Lower leg skin (tissue), 4 donors: ENCODE data around the gene SPPL2A. TPM values are rescaled to one million over a fixed set of nuclear protein-coding genes. Genes with fewer than 3 reads are reported as not detected.

Source experiments
- DNase-seq, 2 donors: peaks; one replicate each; pipeline ENCODE4 v3.0.0-alpha.2; 2019; ENCODE audit warnings: low spot score in 2 of 2
- H3K4me3 ChIP-seq: fragments of 200-600 bp; sonication (generic); 2 replicates; pipeline ENCODE4 v1.5.1; 2017; ENCODE audit warnings: mild to moderate bottlenecking, low read depth; ENCODE audit not compliant: poor library complexity, severe bottlenecking
- POLR2A ChIP-seq, 2 donors: fragments of 450-650 bp; IDR thresholded peaks; one replicate each; pipeline ENCODE4 v1.6.1; 2016 to 2017; ENCODE audit warnings: antibody characterized with exemption in 2 of 2, mild to moderate bottlenecking in 1 of 2, moderate library complexity in 1 of 2
- WGBS, 2 donors: methylation state at CpG; one replicate each; pipeline ENCODE4 v1.1.5; 2018; 5-methylcytosine and 5-hydroxymethylcytosine counted together
- intact Hi-C: fragments of 100-400 bp; cut with DNase I; formaldehyde crosslinking; loops from one replicate; pipeline ENCODE4 v1.15.0; 2023; ENCODE audit warnings: low total_unique reads
- total RNA-seq, 4 donors: library from RNA; depleted of rRNA; stranded (reverse); fragments of >200 nt; gene quantifications; one replicate each; pipeline ENCODE4 v1.1.0, GENCODE V29; 2016
- TF ChIP-seq, protein P1 (sequence below), 3 donors: fragments of 450-650 bp; IDR thresholded peaks; one replicate each; pipeline ENCODE4 v1.5.1; 2016; ENCODE audit warnings: antibody characterized with exemption in 3 of 3, mild to moderate bottlenecking in 3 of 3, moderate library complexity in 2 of 3

Gene SPPL2A
- total RNA-seq, 4 donors from 2014 or later, result 116 to 404 (median 151) TPM

DNA sequence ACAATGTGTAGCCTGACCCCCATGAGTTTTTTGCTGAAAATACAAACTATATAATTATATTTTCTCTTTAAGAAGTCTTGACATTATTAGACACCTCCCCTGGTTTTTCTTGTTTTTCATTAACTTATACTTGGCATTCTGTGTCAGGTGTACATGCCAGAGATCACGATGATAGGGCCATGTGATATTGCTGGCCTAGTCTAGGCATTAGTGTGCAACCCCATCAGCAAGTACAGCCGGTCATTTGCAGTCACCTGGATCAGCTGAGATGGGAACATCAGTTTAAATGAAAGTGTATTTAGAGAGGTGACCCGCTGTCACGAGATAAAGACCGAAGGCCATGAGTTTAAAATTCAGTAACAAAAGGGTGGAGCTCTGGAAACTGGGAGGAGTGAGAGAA lies 12.6 kb upstream of the SPPL2A start:
- peak in 1 of 2 donors; percentile 34 for DNase-seq
- H3K4me3 ChIP-seq, result no peak overlapping the region
- intact Hi-C loops, result no loop called here
- WGBS, 2 donors, result 68 to 73% methylated on average over 5 of the region's 5 CpGs
- no peak for TF ChIP-seq POLR2A (IDR thresholded peaks at IDR 0.05)
- TF ChIP-seq, protein P1, sequence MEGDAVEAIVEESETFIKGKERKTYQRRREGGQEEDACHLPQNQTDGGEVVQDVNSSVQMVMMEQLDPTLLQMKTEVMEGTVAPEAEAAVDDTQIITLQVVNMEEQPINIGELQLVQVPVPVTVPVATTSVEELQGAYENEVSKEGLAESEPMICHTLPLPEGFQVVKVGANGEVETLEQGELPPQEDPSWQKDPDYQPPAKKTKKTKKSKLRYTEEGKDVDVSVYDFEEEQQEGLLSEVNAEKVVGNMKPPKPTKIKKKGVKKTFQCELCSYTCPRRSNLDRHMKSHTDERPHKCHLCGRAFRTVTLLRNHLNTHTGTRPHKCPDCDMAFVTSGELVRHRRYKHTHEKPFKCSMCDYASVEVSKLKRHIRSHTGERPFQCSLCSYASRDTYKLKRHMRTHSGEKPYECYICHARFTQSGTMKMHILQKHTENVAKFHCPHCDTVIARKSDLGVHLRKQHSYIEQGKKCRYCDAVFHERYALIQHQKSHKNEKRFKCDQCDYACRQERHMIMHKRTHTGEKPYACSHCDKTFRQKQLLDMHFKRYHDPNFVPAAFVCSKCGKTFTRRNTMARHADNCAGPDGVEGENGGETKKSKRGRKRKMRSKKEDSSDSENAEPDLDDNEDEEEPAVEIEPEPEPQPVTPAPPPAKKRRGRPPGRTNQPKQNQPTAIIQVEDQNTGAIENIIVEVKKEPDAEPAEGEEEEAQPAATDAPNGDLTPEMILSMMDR (IDR thresholded peaks at IDR 0.05), result no peak

DNA sequence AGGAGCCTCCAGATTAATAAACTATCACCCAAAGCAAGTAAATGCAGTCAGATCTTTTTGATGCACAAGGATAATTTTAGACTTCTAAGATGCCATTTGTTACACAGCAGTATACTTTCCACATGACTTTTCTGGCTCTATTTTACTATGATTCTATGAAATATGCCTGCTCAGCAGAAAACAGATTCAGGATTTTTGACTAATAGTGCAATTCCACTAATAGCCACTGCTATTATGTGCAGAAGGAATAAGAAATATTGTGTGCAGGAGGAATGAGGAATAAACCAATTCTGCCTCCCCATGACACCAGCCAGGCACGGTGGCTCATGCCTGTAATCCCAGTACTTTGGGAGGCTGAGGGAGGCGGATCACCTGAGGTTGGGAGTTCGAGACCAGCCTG lies 11.5 kb upstream of the SPPL2A start:
- H3K4me3 ChIP-seq, result no peak overlapping the region
- 88 to 94% methylated on average over 3 of the region's 3 CpGs for WGBS, 2 donors
- no peak for TF ChIP-seq POLR2A (IDR thresholded peaks at IDR 0.05)
- TF ChIP-seq, protein P1 (IDR thresholded peaks at IDR 0.05), result no peak
- intact Hi-C loops, result no loop called here
- peak in 1 of 2 donors; percentile 68 for DNase-seq

DNA sequence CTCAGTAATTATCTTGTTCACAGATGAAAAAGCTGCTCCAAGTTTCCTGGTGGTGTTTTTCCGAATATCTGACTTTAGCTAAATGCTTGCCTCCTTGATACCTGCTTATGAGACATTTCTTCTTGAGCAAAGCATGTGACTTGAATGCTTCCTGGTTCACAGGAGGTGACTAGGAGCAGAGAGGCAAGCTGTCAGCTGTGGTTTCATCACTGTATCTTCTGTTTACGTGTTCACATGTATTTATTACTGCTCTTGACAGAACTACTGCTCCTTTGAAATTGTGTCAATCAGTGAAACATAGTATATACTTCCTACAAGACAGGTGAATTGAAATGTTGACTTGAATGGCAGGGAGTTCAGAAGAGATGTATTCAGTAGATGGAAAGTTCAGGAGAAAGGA lies 8.9 kb upstream of the SPPL2A start:
- intact Hi-C loops, result no loop called here
- TF ChIP-seq, protein P1 (IDR thresholded peaks at IDR 0.05), result no peak
- no peak for TF ChIP-seq POLR2A (IDR thresholded peaks at IDR 0.05)
- WGBS, 2 donors, result 50 to 55% methylated on average over 2 of the region's 2 CpGs
- no peak overlapping the region for H3K4me3 ChIP-seq
- peak in 1 of 2 donors; percentile 7 for DNase-seq

DNA sequence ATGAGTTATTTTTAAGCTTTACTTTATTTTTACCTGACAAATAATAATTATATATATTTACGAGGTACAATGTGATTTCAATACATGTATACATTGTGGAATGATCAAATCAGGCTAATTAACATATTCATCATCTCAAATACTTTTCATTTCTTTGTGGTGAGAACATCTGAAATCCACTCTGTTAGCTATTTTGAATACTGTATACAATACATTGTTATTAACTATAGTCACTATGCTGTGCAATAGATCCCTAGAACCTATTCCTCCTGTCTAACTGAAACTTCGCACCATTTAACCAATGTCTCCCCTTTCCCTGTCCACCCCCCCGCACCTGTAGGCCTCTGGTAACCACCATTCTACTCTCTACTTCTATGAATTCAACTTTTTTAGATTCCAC lies 7.9 kb upstream of the SPPL2A start:
- 84 to 86% methylated on average over 3 of the region's 3 CpGs for WGBS, 2 donors
- peak in 1 of 2 donors; percentile 26 for DNase-seq
- TF ChIP-seq, protein P1 (IDR thresholded peaks at IDR 0.05), result no peak
- TF ChIP-seq POLR2A (IDR thresholded peaks at IDR 0.05), result no peak
- intact Hi-C loops, result no loop called here
- H3K4me3 ChIP-seq, result no peak overlapping the region

DNA sequence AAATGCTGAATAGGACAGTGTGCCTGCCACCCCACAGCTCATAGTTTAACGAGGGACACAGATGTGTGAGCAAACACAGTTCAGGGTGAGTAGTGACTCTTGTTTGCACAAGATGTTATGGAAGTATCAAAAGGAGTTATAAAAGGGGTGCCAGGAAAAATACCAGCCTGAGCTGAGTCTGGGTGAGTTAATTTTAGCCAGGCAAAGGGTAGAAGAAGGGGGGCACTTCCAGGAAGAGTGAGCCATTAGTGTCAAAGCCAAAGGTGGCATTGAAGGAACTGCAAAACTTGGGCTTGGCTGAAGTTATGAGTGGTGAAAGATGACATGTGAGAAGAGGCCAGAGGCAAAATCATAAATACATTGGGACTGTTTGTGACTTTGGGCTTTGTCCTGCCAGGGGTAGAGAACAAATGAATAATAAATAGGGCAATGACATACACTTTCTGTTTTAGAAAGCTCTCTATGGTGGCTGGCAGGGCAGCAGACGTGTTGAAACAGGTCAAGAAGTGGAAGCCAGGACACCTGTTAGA lies 1.9 kb upstream of the SPPL2A start:
- H3K4me3 ChIP-seq, result no peak overlapping the region
- intact Hi-C loops, result no loop called here
- TF ChIP-seq, protein P1 (IDR thresholded peaks at IDR 0.05), result no peak
- TF ChIP-seq POLR2A (IDR thresholded peaks at IDR 0.05), result no peak
- DNase-seq, result peak in 1 of 2 donors; percentile 13
- 23 to 41% methylated on average over 2 of the region's 2 CpGs for WGBS, 2 donors
